Choroid plexus epithelial cell (primary cell): ENCODE results near the gene SYT8.
"Not testable (repeated sequence)": the region's sequence is repeated elsewhere in the genome, so short reads cannot be mapped to it uniquely, and the experiment has no call there.

ENCODE experiments used
- DNase-seq: peaks from one replicate; pipeline ENCODE4 v3.0.0-alpha.2; 2010; ENCODE audit warnings: low read depth
- H3K4me3 ChIP-seq: 2 replicates; pipeline ENCODE4 v1.5.1; 2011; ENCODE audit warnings: low read depth, mild to moderate bottlenecking, control low read depth, low read length, moderate library complexity
- CTCF ChIP-seq: conservative IDR thresholded peaks from 2 replicates; pipeline ENCODE4 v1.5.1; 2011; ENCODE audit warnings: low read depth, mild to moderate bottlenecking, control low read depth, inconsistent platforms, low read length, moderate library complexity

The SYT8 gene

GRCh38 chr11:1812274-1812673 is 22.5 kb upstream of the SYT8 start:
- TF ChIP-seq CTCF: no peak
- DNase-seq: no peak
- H3K4me3 ChIP-seq: no peak overlapping the region

DNA sequence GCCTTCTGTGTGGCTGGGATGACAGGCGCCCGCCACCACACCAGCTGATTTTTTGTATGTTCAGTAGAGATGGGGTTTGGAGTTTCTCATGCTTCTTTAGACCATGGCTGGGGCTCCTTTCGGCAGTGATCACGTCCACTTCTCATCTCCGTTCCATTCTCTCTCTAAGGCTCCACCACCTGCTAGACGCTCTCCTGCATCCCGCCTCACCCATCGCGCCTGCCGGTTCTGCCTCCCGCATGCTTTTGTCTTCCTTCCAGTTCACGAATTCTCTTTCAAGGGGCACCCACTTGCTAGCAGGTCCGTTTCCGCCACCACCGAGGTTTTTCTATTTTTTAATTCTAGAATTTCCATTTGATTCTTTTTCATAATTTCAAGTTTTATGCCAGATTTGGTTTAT is 22.0 kb upstream of the SYT8 start:
- DNase-seq: no peak
- no peak for TF ChIP-seq CTCF
- H3K4me3 ChIP-seq: no peak overlapping the region

DNA sequence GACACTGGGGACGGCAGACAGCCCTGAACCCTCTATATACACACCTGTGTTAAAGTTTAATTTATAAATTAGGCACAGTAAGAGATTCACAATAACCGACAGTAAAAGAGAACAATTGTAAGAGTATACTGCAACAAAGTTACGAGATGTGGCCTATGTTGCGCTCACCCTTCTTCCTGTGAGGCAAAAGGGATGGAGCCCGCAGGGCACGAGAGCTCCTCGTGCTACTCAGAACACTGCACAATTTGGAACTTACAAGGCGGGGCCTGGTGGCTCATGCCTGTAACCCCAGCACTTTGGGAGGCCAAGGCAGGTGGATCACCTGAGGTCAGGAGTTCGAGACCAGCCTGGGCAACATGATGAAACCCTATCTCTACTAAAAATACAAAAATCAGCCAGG is 21.4 kb upstream of the SYT8 start:
- H3K4me3 ChIP-seq, DNase-seq: not testable (repeated sequence)

GRCh38 chr11:1814691-1815090 is 20.1 kb upstream of the SYT8 start:
- no peak for DNase-seq
- TF ChIP-seq CTCF: no peak
- H3K4me3 ChIP-seq: no peak overlapping the region

DNA sequence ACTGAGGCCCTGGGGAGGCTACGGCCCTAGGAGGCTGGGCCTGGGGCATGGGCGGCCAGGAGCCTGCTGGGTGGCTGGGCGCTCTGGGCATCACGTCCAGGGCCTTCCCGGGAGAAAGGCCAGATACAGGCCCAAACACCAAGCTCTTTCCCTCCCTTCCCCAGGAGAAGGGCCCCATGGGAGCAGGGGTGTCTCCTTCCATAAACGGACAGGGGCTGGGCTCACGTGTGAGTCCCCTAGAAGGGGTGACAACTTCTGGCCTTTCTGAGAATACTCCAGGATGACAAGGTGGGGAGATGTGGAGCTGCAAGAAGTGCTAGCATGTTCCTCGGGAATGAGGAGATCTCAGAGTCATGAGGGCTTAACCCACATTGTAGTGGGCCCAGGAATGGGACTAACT is 19.5 kb upstream of the SYT8 start:
- no peak for DNase-seq
- TF ChIP-seq CTCF: no peak
- H3K4me3 ChIP-seq: no peak overlapping the region

DNA sequence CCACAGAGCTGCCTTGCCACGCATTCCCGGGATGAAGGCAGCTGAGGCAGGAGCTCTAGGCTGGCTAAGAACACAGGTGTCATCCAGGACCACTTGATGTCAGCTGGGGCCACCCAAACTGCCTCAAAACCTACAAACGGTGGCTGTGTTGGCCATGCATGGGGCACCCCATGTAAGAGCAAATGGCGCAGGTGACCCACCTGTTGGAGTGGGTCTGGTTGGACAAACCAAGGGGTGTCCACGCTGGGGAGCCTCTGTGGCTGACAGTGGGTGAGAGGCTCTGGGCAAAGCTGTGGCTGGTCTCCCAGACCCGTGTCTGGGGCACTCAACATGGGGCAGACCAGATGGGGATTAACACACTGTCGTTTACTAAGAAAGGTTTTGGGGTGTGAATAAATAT is 19.0 kb upstream of the SYT8 start:
- DNase-seq: no peak
- no peak overlapping the region for H3K4me3 ChIP-seq
- TF ChIP-seq CTCF: no peak

DNA sequence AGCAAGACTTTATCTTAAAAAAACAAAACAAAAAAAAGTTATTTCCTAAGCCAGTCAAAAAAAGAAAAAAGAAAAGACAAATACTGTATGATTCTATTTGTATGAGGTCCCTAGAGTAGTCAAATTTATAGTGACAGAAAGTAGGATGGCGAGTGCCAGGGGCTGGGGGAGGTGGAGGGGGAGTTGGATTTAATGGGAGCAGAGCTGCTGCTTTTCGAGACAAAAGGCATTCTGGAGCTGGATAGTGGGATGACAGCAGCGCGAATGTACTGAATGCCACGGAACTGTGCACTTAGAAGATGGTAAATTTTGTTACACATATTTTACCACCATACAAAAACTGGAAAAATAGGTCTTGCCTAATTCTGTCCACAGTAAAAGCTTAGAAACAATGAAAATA is 17.8 kb upstream of the SYT8 start:
- H3K4me3 ChIP-seq: no peak overlapping the region
- no peak for DNase-seq
- TF ChIP-seq CTCF: no peak

DNA sequence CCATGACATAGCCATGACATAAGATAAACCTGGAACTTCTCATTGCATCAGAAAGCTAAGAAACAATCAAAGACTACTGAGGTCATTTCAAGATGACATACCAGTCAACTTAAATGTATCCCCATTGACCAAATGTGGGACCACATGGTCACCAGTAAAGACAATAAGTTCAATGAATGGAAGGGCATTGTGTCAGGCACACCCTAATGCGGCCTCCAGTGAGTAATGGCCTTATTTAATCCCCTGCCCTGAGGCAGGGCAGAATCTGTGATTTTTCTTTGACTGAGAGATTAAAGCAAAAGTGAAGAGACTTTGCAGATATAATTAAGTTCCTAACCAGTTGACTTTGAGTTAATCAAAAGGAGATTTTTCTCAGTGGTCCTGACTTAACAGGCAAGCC is 17.3 kb upstream of the SYT8 start:
- no peak for TF ChIP-seq CTCF
- no peak for DNase-seq
- H3K4me3 ChIP-seq: no peak overlapping the region
